Loucy (cell line): ENCODE results near the gene TCN2.

ENCODE experiments used
- H2AFZ ChIP-seq: fragments of 200-600 bp; sonication (generic); 2 replicates; pipeline ENCODE4 v1.6.0; 2016; ENCODE audit warnings: antibody characterized with exemption, mild to moderate bottlenecking, low read length, moderate library complexity
- H3F3A ChIP-seq: fragments of 200-600 bp; 2 replicates; pipeline ENCODE4 v1.6.0; 2016; ENCODE audit warnings: antibody characterized with exemption, low read depth, mild to moderate bottlenecking
- H3K27me3 ChIP-seq: fragments of 200-600 bp; sonication (generic); 2 replicates; pipeline ENCODE4 v1.6.1; 2014; ENCODE audit warnings: low read length, mild to moderate bottlenecking; ENCODE audit not compliant: insufficient read depth, poor library complexity, severe bottlenecking
- H3K36me3 ChIP-seq: fragments of 200-600 bp; sonication (generic); 2 replicates; pipeline ENCODE4 v1.6.1; 2016; ENCODE audit warnings: low read length; ENCODE audit not compliant: insufficient read depth
- H3K4me1 ChIP-seq: fragments of 200-600 bp; sonication (generic); 2 replicates; pipeline ENCODE4 v1.5.1; 2014; ENCODE audit warnings: low read length, mild to moderate bottlenecking; ENCODE audit not compliant: insufficient read depth, poor library complexity, severe bottlenecking
- H3K4me2 ChIP-seq: fragments of 200-600 bp; sonication (generic); 2 replicates; pipeline ENCODE4 v1.6.0; 2014; ENCODE audit warnings: antibody characterized with exemption, low read length, low read depth, mild to moderate bottlenecking; ENCODE audit not compliant: poor library complexity, severe bottlenecking
- H3K4me3 ChIP-seq: fragments of 200-600 bp; sonication (generic); 2 replicates; pipeline ENCODE4 v1.5.1; 2014; ENCODE audit warnings: low read length, mild to moderate bottlenecking, mixed read lengths; ENCODE audit not compliant: poor library complexity, severe bottlenecking
- H3K79me2 ChIP-seq: fragments of 200-600 bp; sonication (generic); 2 replicates; pipeline ENCODE4 v1.6.1; 2014; ENCODE audit warnings: low read length; ENCODE audit not compliant: insufficient read depth
- H3K9ac ChIP-seq: fragments of 200-600 bp; sonication (generic); 2 replicates; pipeline ENCODE4 v1.6.0; 2014; ENCODE audit warnings: mild to moderate bottlenecking, low read depth, low read length, moderate library complexity; ENCODE audit not compliant: poor library complexity, severe bottlenecking
- H3K9me2 ChIP-seq: fragments of 200-600 bp; sonication (generic); replicated peaks from 2 replicates; pipeline ENCODE4 v1.6.1; 2016; ENCODE audit warnings: low read depth, low read length, mixed read lengths
- H3K9me3 ChIP-seq: fragments of 200-600 bp; sonication (generic); 2 replicates; pipeline ENCODE4 v1.6.1; 2014; ENCODE audit warnings: mild to moderate bottlenecking, antibody characterized with exemption, low read length, low read depth; ENCODE audit not compliant: insufficient read depth
- H4K20me1 ChIP-seq: fragments of 200-600 bp; sonication (generic); 2 replicates; pipeline ENCODE4 v1.6.0; 2014; ENCODE audit warnings: antibody characterized with exemption, low read length, mild to moderate bottlenecking; ENCODE audit not compliant: insufficient read depth, poor library complexity, severe bottlenecking
- CTCF ChIP-seq: fragments of 200-600 bp; sonication (generic); conservative IDR thresholded peaks from 2 replicates; pipeline ENCODE4 v1.5.1; 2014; ENCODE audit warnings: mild to moderate bottlenecking, antibody characterized with exemption, low read length
- EZH2phosphoT487 ChIP-seq: fragments of 200-600 bp; IDR thresholded peaks from 2 replicates; pipeline ENCODE4 v1.6.1; 2018; ENCODE audit warnings: antibody characterized with exemption, mild to moderate bottlenecking, moderate library complexity, borderline replicate concordance

Gene TCN2

GRCh38 chr22:30667107-30667493, 60.1 kb downstream of the TCN2 start:
- H3F3A ChIP-seq = no peaks in the 10 kb centered on the region
- H3K4me2 ChIP-seq = peak overlapping the region; percentile 96
- H3K4me3 ChIP-seq = peak overlapping the region; percentile 83
- no peak for TF ChIP-seq EZH2phosphoT487
- TF ChIP-seq CTCF = no peak
- peak overlapping the region; percentile 60 for H3K9ac ChIP-seq
- no peaks in the 10 kb centered on the region for H3K9me2 ChIP-seq
- H3K79me2 ChIP-seq = no peaks in the 10 kb centered on the region
- H3K36me3 ChIP-seq = no peaks in the 10 kb centered on the region
- H2AFZ ChIP-seq = peak overlapping the region; percentile 83
- no peaks in the 10 kb centered on the region for H4K20me1 ChIP-seq
- H3K27me3 ChIP-seq = no peaks in the 10 kb centered on the region
- H3K9me3 ChIP-seq = no peaks in the 10 kb centered on the region
- H3K4me1 ChIP-seq = peaks cover 8% of the 10 kb centered on the region

- Histone ChIP-seq H3K9me3 (no peaks in the 10 kb centered on the region), H3K27me3 (no peaks in the 10 kb centered on the region), H3K4me1 (peaks cover 8% of the 10 kb centered on the region), H3K4me3 (peak within 1 kb of the TSS; percentile 83), H3K79me2 (no peaks in the 10 kb centered on the region), H3K4me2 (peak within 1 kb of the TSS; percentile 96), H3K9me2 (no peaks in the 10 kb centered on the region), H2AFZ (peak within 1 kb of the TSS; percentile 83), H3K36me3 (no peaks in the 10 kb centered on the region), H3K9ac (peak within 1 kb of the TSS; percentile 60), H4K20me1 (no peaks in the 10 kb centered on the region), H3F3A (no peaks in the 10 kb centered on the region)
- TF ChIP-seq CTCF = peak; percentile 45
- TF ChIP-seq EZH2phosphoT487 = no peak
These were observed 60.8 kb downstream of the TCN2 start, which contains the start of gene DUSP18 for GRCh38 chr22:30667494-30668385. TSS of gene DUSP18 (minus strand) at chr22:30667875. CDS start at chr22:30664003, 3,872 bp downstream.

GRCh38 chr22:30668386-30668710, 61.4 kb downstream of the TCN2 start:
- Histone ChIP-seq H3K9ac (no peak overlapping the region), H3K27me3 (no peaks in the 10 kb centered on the region), H3F3A (no peaks in the 10 kb centered on the region), H2AFZ (peak overlapping the region; percentile 83), H3K79me2 (no peaks in the 10 kb centered on the region), H3K9me3 (no peaks in the 10 kb centered on the region), H3K9me2 (no peaks in the 10 kb centered on the region), H4K20me1 (no peaks in the 10 kb centered on the region), H3K4me1 (peaks cover 8% of the 10 kb centered on the region), H3K36me3 (no peaks in the 10 kb centered on the region), H3K4me3 (no peak overlapping the region), H3K4me2 (peak overlapping the region; percentile 96)
- no peak for TF ChIP-seq EZH2phosphoT487
- no peak for TF ChIP-seq CTCF
